Astrocyte (in vitro differentiated cells and primary cell): ENCODE data around the gene PCSK4. TPM values are rescaled to one million over a fixed set of nuclear protein-coding genes. Genes with fewer than 3 reads are reported as not detected.
"Not testable (repeated sequence)": the region's sequence is repeated elsewhere in the genome, so short reads cannot be mapped to it uniquely, and the experiment has no call there.

Source experiments
- DNase-seq: peaks from one replicate; pipeline ENCODE4 v3.0.0-alpha.2; 2010; ENCODE audit warnings: low read depth
- FAIRE-seq: peaks from 2 replicates; lab custom pipeline; 2011; peaks lifted over from hg19 to GRCh38; lab: Jason Lieb, UNC
- H2AFZ ChIP-seq: 2 replicates; pipeline ENCODE4 v1.6.0; 2012; ENCODE audit warnings: low read depth, low read length, inconsistent platforms
- H3K27ac ChIP-seq: 2 replicates; pipeline ENCODE4 v1.5.1; 2011; ENCODE audit warnings: low read depth, low read length, inconsistent platforms
- H3K27me3 ChIP-seq: 2 replicates; pipeline ENCODE4 v1.6.0; 2011; ENCODE audit warnings: low read length, inconsistent platforms; ENCODE audit not compliant: insufficient read depth
- H3K36me3 ChIP-seq: 2 replicates; pipeline ENCODE4 v1.5.1; 2011; ENCODE audit warnings: low read length, inconsistent platforms; ENCODE audit not compliant: insufficient read depth
- H3K4me1 ChIP-seq: 2 replicates; pipeline ENCODE4 v1.5.1; 2011; ENCODE audit warnings: low read length, inconsistent platforms; ENCODE audit not compliant: insufficient read depth
- H3K4me2 ChIP-seq: 2 replicates; pipeline ENCODE4 v1.6.0; 2012; ENCODE audit warnings: low read length, inconsistent platforms
- H3K4me3 ChIP-seq: 2 replicates; pipeline ENCODE4 v1.5.1; 2011; ENCODE audit warnings: low read depth, mild to moderate bottlenecking, low read length, inconsistent platforms; ENCODE audit not compliant: insufficient read depth
- H3K79me2 ChIP-seq: 2 replicates; pipeline ENCODE4 v1.6.0; 2012; ENCODE audit warnings: mild to moderate bottlenecking, low read length, inconsistent platforms; ENCODE audit not compliant: insufficient read depth
- H3K9ac ChIP-seq: 2 replicates; pipeline ENCODE4 v1.6.0; 2012; ENCODE audit warnings: mild to moderate bottlenecking, low read length, inconsistent platforms
- H3K9me3 ChIP-seq: 2 replicates; pipeline ENCODE4 v1.5.1; 2012; ENCODE audit warnings: low read depth, mild to moderate bottlenecking, low read length, inconsistent platforms; ENCODE audit not compliant: insufficient read depth
- H4K20me1 ChIP-seq: 2 replicates; pipeline ENCODE4 v1.6.0; 2012; ENCODE audit warnings: low read length, inconsistent platforms; ENCODE audit not compliant: insufficient read depth
- H3K27ac Mint-ChIP-seq: one replicate; pipeline ENCODE4 v1.8.0; 2021; ENCODE audit warnings: mild to moderate bottlenecking, mixed read lengths; ENCODE audit not compliant: unreplicated experiment
- H3K27me3 Mint-ChIP-seq: one replicate; pipeline ENCODE4 v1.8.0; 2021; ENCODE audit warnings: low read depth, mixed read lengths; ENCODE audit not compliant: unreplicated experiment
- H3K36me3 Mint-ChIP-seq: one replicate; pipeline ENCODE4 v1.8.0; 2021; ENCODE audit warnings: low read depth, mixed read lengths; ENCODE audit not compliant: unreplicated experiment
- H3K4me1 Mint-ChIP-seq: one replicate; pipeline ENCODE4 v1.8.0; 2021; ENCODE audit warnings: low read depth, mixed read lengths; ENCODE audit not compliant: unreplicated experiment
- H3K4me3 Mint-ChIP-seq: one replicate; pipeline ENCODE4 v1.8.0; 2021; ENCODE audit warnings: mild to moderate bottlenecking, moderate library complexity, mixed read lengths; ENCODE audit not compliant: unreplicated experiment
- H3K9me3 Mint-ChIP-seq: one replicate; pipeline ENCODE4 v1.8.0; 2021; ENCODE audit warnings: mild to moderate bottlenecking, mixed read lengths; ENCODE audit not compliant: unreplicated experiment
- EZH2 ChIP-seq: IDR thresholded peaks from 2 replicates; pipeline ENCODE4 v1.6.1; 2012; ENCODE audit warnings: mild to moderate bottlenecking, low read length, inconsistent platforms; ENCODE audit not compliant: insufficient read depth
- total RNA-seq: library from RNA; stranded (reverse); gene quantifications from 2 replicates; pipeline ENCODE4 v1.2.1, GENCODE V29; 2021
- TF ChIP-seq, protein P1 (sequence below): IDR thresholded peaks from 2 replicates; pipeline ENCODE4 v1.5.1; 2011; ENCODE audit warnings: low read depth, mild to moderate bottlenecking, inconsistent platforms, low read length, moderate library complexity; ENCODE audit not compliant: insufficient read depth

Gene PCSK4
- total RNA-seq, 1 donor from 2014 or later: 2.7 TPM

GRCh38 chr19:1531587-1531986 is 41.4 kb upstream of the PCSK4 start:
- H3K4me3 Mint-ChIP-seq: no peak overlapping the region
- Histone ChIP-seq H3K9me3 (peaks cover 2% of the 10 kb centered on the region), H3K36me3 (no peaks in the 10 kb centered on the region), H3K4me1 (no peaks in the 10 kb centered on the region), H3K9ac (no peak overlapping the region), H3K27ac (no peak overlapping the region), H3K4me2 (no peak overlapping the region), H3K4me3 (no peak overlapping the region), H2AFZ (no peak overlapping the region), H3K27me3 (no peaks in the 10 kb centered on the region), H3K79me2 (no peaks in the 10 kb centered on the region), H4K20me1 (no peaks in the 10 kb centered on the region)
- no peak for TF ChIP-seq EZH2
- H3K27me3 Mint-ChIP-seq: peaks cover 20% of the 10 kb centered on the region
- DNase-seq: no peak
- H3K36me3 Mint-ChIP-seq: peaks cover 3% of the 10 kb centered on the region
- no peak overlapping the region for H3K27ac Mint-ChIP-seq
- no peaks in the 10 kb centered on the region for H3K4me1 Mint-ChIP-seq
- no peaks in the 10 kb centered on the region for H3K9me3 Mint-ChIP-seq
- FAIRE-seq: no peak

DNA sequence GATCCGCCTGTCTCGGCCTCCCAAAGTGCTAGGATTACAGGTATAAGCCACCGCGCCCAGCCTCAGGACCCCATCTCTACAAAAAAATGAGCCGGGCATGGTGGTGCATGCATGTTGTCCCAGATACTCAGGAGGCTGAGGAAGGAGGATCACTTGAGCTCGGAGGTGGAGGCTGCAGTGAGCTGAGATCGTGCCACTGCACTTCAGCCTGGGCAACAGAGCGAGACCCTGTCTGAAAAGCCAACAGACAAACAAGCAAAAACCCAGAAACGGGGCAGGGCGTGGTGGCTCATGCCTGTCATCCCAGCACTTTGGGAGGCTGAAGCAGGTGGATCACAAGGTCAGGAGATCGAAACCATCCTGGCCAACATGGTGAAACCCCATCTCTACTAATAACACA is 40.7 kb upstream of the PCSK4 start:
- H3K4me1 ChIP-seq, H3K9me3 ChIP-seq, H2AFZ ChIP-seq, FAIRE-seq, H3K4me1 Mint-ChIP-seq, H3K4me3 ChIP-seq, H3K36me3 ChIP-seq, H3K79me2 ChIP-seq, H3K9ac ChIP-seq, H3K9me3 Mint-ChIP-seq, H4K20me1 ChIP-seq, H3K27ac ChIP-seq, H3K4me3 Mint-ChIP-seq, H3K36me3 Mint-ChIP-seq, H3K27ac Mint-ChIP-seq, H3K27me3 ChIP-seq, H3K4me2 ChIP-seq, DNase-seq: not testable (repeated sequence)
- H3K27me3 Mint-ChIP-seq: peaks cover 21% of the 10 kb centered on the region

- H3K4me1 ChIP-seq: no peaks in the 10 kb centered on the region
- Mint-ChIP-seq H3K4me3 (no peak overlapping the region), H3K4me1 (no peaks in the 10 kb centered on the region), H3K36me3 (peaks cover 3% of the 10 kb centered on the region), H3K27me3 (peaks cover 32% of the 10 kb centered on the region), H3K9me3 (peaks cover 3% of the 10 kb centered on the region), H3K27ac (no peak overlapping the region)
- H2AFZ ChIP-seq: no peak overlapping the region
- no peaks in the 10 kb centered on the region for H3K36me3 ChIP-seq
- FAIRE-seq: no peak
- H3K79me2 ChIP-seq: no peaks in the 10 kb centered on the region
- no peak for DNase-seq
- H3K4me2 ChIP-seq: no peak overlapping the region
- no peak overlapping the region for H3K9ac ChIP-seq
- H3K4me3 ChIP-seq: no peak overlapping the region
- TF ChIP-seq EZH2: no peak
- TF ChIP-seq, protein P1, sequence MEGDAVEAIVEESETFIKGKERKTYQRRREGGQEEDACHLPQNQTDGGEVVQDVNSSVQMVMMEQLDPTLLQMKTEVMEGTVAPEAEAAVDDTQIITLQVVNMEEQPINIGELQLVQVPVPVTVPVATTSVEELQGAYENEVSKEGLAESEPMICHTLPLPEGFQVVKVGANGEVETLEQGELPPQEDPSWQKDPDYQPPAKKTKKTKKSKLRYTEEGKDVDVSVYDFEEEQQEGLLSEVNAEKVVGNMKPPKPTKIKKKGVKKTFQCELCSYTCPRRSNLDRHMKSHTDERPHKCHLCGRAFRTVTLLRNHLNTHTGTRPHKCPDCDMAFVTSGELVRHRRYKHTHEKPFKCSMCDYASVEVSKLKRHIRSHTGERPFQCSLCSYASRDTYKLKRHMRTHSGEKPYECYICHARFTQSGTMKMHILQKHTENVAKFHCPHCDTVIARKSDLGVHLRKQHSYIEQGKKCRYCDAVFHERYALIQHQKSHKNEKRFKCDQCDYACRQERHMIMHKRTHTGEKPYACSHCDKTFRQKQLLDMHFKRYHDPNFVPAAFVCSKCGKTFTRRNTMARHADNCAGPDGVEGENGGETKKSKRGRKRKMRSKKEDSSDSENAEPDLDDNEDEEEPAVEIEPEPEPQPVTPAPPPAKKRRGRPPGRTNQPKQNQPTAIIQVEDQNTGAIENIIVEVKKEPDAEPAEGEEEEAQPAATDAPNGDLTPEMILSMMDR: no peak
- peaks cover 3% of the 10 kb centered on the region for H3K9me3 ChIP-seq
- peaks cover 13% of the 10 kb centered on the region for H3K27me3 ChIP-seq
- H3K27ac ChIP-seq: no peak overlapping the region
- H4K20me1 ChIP-seq: peaks cover 7% of the 10 kb centered on the region
Measured at GRCh38 chr19:1529430-1529816, 39.3 kb upstream of the PCSK4 start.
